WTC11 (cell line): Measurements from ENCODE around the gene PPP2R2C.

Source experiments
- CREB1 ChIP-seq: sonication (generic); formaldehyde crosslinking; IDR thresholded peaks from 2 replicates; pipeline ENCODE4 v1.8.0; 2023; ENCODE audit warnings: mild to moderate bottlenecking, missing genetic modification reagents
- CREM ChIP-seq: sonication (generic); formaldehyde crosslinking; IDR thresholded peaks from 2 replicates; pipeline ENCODE4 v1.8.1; 2022; ENCODE audit warnings: mild to moderate bottlenecking, missing genetic modification reagents, moderate library complexity
- NR1H2 ChIP-seq: sonication (generic); formaldehyde crosslinking; IDR thresholded peaks from 2 replicates; pipeline ENCODE4 v1.9.0; 2021; ENCODE audit warnings: mild to moderate bottlenecking, moderate library complexity, missing genetic modification reagents
- RELA ChIP-seq: sonication (generic); formaldehyde crosslinking; IDR thresholded peaks from 2 replicates; pipeline ENCODE4 v1.8.1; 2022; ENCODE audit warnings: missing genetic modification reagents, mild to moderate bottlenecking, borderline replicate concordance
- TEAD4 ChIP-seq: sonication (generic); formaldehyde crosslinking; IDR thresholded peaks from 2 replicates; pipeline ENCODE4 v1.8.0; 2022; ENCODE audit warnings: mild to moderate bottlenecking, missing genetic modification reagents
- TP53 ChIP-seq: sonication (generic); formaldehyde crosslinking; IDR thresholded peaks from 2 replicates; pipeline ENCODE4 v1.8.1; 2023; ENCODE audit warnings: mild to moderate bottlenecking, missing genetic modification reagents
- TF ChIP-seq, protein P1 (sequence below): fragments of 200-600 bp; IDR thresholded peaks from 2 replicates; pipeline ENCODE4 v1.8.0; 2022; ENCODE audit warnings: antibody characterized with exemption
- TF ChIP-seq, protein P2 (sequence below): sonication (generic); formaldehyde crosslinking; IDR thresholded peaks from 2 replicates; pipeline ENCODE4 v1.8.1; 2022; ENCODE audit warnings: mild to moderate bottlenecking, missing genetic modification reagents, moderate library complexity, borderline replicate concordance
- TF ChIP-seq, protein P3 (sequence below): sonication (generic); formaldehyde crosslinking; IDR thresholded peaks from 2 replicates; pipeline ENCODE4 v1.8.1; 2023; ENCODE audit warnings: mild to moderate bottlenecking, missing genetic modification reagents

DNA sequence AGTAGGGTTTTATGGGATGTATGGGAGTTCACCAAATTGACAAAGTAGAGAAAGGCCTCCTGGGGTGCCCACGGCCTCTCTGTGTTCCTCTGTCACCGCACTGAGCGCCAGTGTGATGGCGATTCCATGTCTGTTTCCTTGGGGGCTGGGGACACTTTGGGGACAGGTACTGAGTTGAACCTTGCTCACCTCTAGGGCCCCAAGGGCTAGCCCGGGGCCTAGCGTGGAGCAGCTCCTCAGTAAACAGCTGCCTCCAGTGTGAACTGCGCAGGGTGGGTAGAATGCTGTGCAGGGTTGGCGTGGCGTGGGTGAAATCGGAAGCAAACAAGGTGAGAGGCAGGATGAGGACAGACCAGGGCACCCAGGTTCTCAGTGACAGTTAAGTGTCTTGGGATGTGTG, 97.8 kb downstream of the PPP2R2C start:
- TF ChIP-seq, protein P1, sequence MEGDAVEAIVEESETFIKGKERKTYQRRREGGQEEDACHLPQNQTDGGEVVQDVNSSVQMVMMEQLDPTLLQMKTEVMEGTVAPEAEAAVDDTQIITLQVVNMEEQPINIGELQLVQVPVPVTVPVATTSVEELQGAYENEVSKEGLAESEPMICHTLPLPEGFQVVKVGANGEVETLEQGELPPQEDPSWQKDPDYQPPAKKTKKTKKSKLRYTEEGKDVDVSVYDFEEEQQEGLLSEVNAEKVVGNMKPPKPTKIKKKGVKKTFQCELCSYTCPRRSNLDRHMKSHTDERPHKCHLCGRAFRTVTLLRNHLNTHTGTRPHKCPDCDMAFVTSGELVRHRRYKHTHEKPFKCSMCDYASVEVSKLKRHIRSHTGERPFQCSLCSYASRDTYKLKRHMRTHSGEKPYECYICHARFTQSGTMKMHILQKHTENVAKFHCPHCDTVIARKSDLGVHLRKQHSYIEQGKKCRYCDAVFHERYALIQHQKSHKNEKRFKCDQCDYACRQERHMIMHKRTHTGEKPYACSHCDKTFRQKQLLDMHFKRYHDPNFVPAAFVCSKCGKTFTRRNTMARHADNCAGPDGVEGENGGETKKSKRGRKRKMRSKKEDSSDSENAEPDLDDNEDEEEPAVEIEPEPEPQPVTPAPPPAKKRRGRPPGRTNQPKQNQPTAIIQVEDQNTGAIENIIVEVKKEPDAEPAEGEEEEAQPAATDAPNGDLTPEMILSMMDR = no peak
- TF ChIP-seq TEAD4 (CRISPR knock-in tag) (no peak), NR1H2 (no peak), CREB1 (CRISPR knock-in tag) (no peak), TP53 (no peak), RELA (CRISPR knock-in tag) (no peak), CREM (CRISPR knock-in tag) (no peak)
- TF ChIP-seq, protein P2, sequence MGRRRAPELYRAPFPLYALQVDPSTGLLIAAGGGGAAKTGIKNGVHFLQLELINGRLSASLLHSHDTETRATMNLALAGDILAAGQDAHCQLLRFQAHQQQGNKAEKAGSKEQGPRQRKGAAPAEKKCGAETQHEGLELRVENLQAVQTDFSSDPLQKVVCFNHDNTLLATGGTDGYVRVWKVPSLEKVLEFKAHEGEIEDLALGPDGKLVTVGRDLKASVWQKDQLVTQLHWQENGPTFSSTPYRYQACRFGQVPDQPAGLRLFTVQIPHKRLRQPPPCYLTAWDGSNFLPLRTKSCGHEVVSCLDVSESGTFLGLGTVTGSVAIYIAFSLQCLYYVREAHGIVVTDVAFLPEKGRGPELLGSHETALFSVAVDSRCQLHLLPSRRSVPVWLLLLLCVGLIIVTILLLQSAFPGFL (CRISPR knock-in tag) = no peak
- TF ChIP-seq, protein P3, sequence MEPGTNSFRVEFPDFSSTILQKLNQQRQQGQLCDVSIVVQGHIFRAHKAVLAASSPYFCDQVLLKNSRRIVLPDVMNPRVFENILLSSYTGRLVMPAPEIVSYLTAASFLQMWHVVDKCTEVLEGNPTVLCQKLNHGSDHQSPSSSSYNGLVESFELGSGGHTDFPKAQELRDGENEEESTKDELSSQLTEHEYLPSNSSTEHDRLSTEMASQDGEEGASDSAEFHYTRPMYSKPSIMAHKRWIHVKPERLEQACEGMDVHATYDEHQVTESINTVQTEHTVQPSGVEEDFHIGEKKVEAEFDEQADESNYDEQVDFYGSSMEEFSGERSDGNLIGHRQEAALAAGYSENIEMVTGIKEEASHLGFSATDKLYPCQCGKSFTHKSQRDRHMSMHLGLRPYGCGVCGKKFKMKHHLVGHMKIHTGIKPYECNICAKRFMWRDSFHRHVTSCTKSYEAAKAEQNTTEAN (CRISPR knock-in tag) = no peak
